ENCODE data around the gene RERE. TPM values are rescaled to one million over a fixed set of nuclear protein-coding genes. Genes with fewer than 3 reads are reported as not detected.

RERE gene
- total RNA-seq, 1 donor: 27.0 TPM

GRCh38 chr1:8324176-8324810 is 493.1 kb downstream of the RERE start:
- DNase-seq (ENCODE audit: low read depth): no peak
- H3K4me3 ChIP-seq (ENCODE audit: low read depth, low read length): no peak overlapping the region
- no peak for TF ChIP-seq CTCF (IDR thresholded peaks at IDR 0.05; ENCODE audit: insufficient read depth, low read length)

GRCh38 chr1:8323706-8324105 is 493.7 kb downstream of the RERE start:
- no peak for TF ChIP-seq CTCF (IDR thresholded peaks at IDR 0.05; ENCODE audit: insufficient read depth, low read length)
- no peak for DNase-seq (ENCODE audit: low read depth)
- H3K4me3 ChIP-seq (ENCODE audit: low read depth, low read length): no peak overlapping the region

GRCh38 chr1:8321612-8322011 is 495.8 kb downstream of the RERE start:
- no peak for DNase-seq (ENCODE audit: low read depth)
- TF ChIP-seq CTCF (IDR thresholded peaks at IDR 0.05; ENCODE audit: insufficient read depth, low read length): no peak
- H3K4me3 ChIP-seq (ENCODE audit: low read depth, low read length): no peak overlapping the region

- H3K4me3 ChIP-seq (ENCODE audit: low read depth, low read length): peak overlapping the region; percentile 73
- no peak for TF ChIP-seq CTCF (IDR thresholded peaks at IDR 0.05; ENCODE audit: insufficient read depth, low read length)
- no peak for DNase-seq (ENCODE audit: low read depth)
These were observed 499.0 kb downstream of the RERE start for GRCh38 chr1:8318436-8318835.

GRCh38 chr1:8317647-8318381 is 499.6 kb downstream of the RERE start, which contains the start of gene SLC45A1:
Gene SLC45A1 (plus strand): TSS chr1:8318114. CDS start chr1:8324330, 6,216 bp downstream.
- H3K4me3 ChIP-seq (ENCODE audit: low read depth, low read length): peak within 1 kb of the TSS; percentile 73
- DNase-seq (ENCODE audit: low read depth): peak; percentile 50
- no peak for TF ChIP-seq CTCF (IDR thresholded peaks at IDR 0.05; ENCODE audit: insufficient read depth, low read length)

GRCh38 chr1:8315573-8316475 is 501.6 kb downstream of the RERE start:
- TF ChIP-seq CTCF (IDR thresholded peaks at IDR 0.05; ENCODE audit: insufficient read depth, low read length): peak; percentile 31
- DNase-seq (ENCODE audit: low read depth): no peak
- no peak overlapping the region for H3K4me3 ChIP-seq (ENCODE audit: low read depth, low read length)

All from fibroblast of the aortic adventitia (primary cell).